A673 (cell line): ENCODE data around the gene SLC22A4.

Experiments
- CTCF ChIP-seq: fragments of 300-800, 200-600 bp; sonication (generic); conservative IDR thresholded peaks from 2 replicates; pipeline ENCODE4 v1.5.1; 2017; ENCODE audit warnings: low read depth, mild to moderate bottlenecking, antibody characterized with exemption, low read length, moderate library complexity, mixed read lengths
- EZH2 ChIP-seq: fragments of 200-600 bp; sonication (generic); IDR thresholded peaks from 2 replicates; pipeline ENCODE4 v1.6.1; 2017; ENCODE audit warnings: borderline replicate concordance, low read depth, mild to moderate bottlenecking, mixed read lengths, antibody characterized with exemption, low read length; ENCODE audit not compliant: poor library complexity, severe bottlenecking

GRCh38 chr5:132259069-132259851 is 34.9 kb upstream of the SLC22A4 start:
- TF ChIP-seq CTCF, result no peak
- no peak for TF ChIP-seq EZH2
